Upper lobe of left lung (tissue), 4 donors: ENCODE measurements around the gene DELE1.

Source experiments
- CTCF ChIP-seq, 6 experiments: fragments of 450-650 bp in 4 of 6; fragments of 200-600 bp in 2 of 6; sonication (generic) in 2 of 6; IDR thresholded peaks; one replicate each; pipeline ENCODE4 v1.5.1; 2016 to 2019; ENCODE audit warnings: antibody characterized with exemption in 6 of 6
- EP300 ChIP-seq, 4 donors: sonication (generic); formaldehyde crosslinking; IDR thresholded peaks; one replicate each; pipeline ENCODE4 v1.5.1; 2017; ENCODE audit warnings: antibody characterized with exemption in 4 of 4, control low read depth in 2 of 4

GRCh38 chr5:141957367-141957996, 33.8 kb downstream of the DELE1 start:
- TF ChIP-seq CTCF (IDR thresholded peaks at IDR 0.05) = no peak
- TF ChIP-seq EP300 (IDR thresholded peaks at IDR 0.05) = no peak
